HG03039 (cell line): ENCODE measurements around the gene MALT1.
"Not testable (repeated sequence)": the region's sequence is repeated elsewhere in the genome, so short reads cannot be mapped to it uniquely, and the experiment has no call there.

Experiments used
- ATAC-seq: cut with Tn5 transposase; IDR thresholded peaks from one replicate; pipeline ENCODE4 v1.9.1; 2021; ENCODE audit warnings: mild to moderate bottlenecking, moderate library complexity; ENCODE audit not compliant: unreplicated experiment

The MALT1 gene

DNA sequence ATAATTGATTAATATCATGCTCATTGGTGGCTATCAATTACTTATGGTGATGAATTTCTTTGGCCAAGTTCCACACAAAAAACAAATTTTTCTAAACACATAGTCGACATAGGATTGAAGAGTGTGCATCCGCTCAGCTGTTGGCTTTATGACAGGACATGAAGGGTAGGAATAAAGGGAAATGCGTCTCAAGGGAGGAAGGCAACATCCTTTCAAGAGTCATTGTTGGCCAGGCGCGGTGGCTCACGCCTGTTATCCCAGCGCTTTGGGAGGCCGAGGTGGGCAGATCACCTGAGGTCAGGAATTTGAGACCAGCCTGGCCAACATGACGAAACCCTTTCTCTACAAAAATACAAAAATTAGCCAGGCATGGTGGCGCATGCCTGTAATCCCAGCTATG, 20.4 kb upstream of the MALT1 start:
- not testable (repeated sequence) for ATAC-seq

DNA sequence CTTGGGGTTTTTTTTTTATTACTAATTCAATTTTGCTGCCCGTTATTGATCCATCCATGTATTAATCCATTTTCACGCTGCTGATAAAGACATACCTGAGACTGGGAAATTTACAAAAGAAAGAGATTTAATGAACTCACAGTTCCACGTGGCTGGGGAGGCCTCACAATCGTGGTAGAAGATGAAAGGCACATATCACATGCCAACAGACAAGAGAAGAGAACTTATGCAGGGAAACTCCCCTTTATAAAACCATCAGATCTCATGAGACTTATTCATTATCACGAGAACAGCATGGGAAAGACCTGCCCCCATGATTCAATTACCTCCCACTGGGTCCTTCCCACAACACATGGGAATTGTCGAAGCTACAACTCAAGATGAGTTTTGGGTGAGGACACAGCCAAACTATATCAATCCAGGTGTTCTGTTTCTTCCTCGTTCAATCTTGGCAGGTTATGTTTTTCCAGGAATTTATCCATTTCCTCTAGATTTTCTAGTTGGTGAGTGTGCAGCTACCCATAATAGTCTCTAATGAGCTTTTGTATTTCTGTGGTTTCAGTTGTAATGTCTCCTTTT, 18.0 kb upstream of the MALT1 start:
- not testable (repeated sequence) for ATAC-seq

DNA sequence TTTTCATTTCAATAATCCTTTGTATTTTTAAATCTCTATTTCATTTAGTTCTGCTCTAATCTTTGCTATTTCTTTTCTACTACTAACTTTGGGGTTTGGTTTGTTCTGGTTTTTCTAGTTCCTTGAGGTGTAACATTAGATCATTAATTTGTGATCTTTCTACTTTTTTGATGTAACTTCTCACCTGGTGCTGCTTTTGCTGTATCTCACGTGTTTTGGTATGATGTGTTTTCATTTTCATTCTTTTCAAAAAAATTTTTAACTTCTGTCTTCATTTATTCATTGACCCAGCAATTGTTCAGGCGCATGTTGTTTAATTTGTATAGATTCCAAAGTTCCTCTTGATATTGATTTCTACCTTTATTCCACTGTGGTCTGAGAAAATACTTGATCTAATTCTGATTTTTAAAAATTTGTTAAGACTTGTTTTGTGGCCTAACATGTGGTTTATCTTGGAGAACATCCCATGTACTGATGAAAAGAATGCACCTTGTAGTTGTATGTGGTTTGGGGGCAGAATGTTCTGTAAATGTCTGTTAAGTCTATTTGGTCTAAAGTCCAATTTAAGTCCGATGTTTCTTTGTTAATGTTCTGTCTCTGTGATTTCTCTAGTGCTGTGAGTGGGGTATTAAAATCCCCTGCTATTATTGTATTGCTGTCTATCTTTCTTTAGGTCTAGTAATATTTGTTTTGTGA, 17.3 kb upstream of the MALT1 start:
- ATAC-seq, result no peak

DNA sequence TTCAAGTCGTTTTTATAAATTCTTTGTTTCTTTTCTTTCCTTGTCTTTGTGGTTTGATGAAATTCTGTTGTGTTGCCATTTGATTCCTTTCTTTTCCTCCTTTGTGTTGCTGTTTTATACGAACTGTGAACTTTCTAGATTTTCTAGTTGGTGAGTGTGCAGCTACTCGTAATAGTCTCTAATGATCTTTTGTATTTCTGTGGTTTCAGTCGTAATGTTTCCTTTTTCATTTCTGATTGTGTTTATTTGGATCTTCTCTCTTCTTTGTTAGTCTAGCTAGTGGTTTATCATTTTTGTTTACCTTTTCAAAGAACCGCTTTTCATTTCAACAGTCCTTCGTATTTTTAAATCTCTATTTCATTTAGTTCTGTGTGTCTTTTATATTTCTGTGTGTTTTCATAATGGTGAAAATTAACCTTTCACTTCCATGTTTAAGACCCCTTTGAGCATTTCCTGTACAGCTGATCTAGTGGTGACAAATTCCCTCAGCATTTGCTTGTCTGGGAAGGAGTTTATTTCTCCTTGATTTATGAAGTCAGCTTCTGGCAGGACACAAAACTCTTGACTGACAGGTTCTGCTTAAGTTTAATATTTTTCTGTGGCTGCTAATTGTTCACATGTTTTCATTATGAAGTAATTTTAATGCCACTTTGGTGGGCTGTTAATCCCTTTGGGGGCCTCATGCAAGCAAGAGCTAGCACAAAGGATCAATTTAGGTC, 16.2 kb upstream of the MALT1 start:
- no peak for ATAC-seq

DNA sequence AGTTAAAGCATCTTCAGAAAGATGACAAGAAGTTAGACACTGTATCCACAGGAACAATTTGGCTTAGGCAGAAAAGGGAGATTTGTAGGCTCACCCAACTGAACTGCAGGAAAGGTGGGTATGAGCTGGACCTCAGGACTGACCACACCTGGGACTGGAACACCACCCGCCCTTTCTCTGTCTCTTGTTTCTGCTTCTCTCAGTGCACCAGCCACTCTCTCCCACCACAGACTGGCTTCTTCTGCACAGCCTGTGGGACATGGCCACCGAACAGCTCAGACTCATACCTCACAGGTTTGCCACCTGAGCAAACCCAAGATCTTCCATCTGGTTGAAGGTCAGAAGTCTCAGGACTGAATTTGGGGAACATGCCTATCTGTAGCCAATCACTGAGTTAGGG, 14.2 kb upstream of the MALT1 start:
- ATAC-seq, result no peak

DNA sequence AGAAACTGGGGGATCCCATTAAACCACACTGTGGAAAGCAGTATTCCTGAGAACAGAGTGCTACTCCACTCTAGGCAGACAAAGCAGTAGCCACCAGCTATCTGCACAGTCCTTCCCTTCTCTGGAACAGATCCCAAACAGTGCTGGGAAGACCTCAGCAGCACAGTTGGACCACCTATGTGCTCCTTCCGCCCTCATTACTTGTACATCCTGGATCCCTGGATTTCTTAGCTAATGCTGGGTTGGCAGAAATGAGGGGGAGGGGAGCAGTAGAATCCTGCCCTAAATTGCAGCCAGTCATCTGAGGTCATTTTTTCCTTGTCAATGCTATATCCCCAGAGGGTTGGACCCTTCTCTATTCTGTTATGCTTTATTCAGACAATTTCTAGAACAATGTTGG, 13.8 kb upstream of the MALT1 start:
- ATAC-seq, result no peak

DNA sequence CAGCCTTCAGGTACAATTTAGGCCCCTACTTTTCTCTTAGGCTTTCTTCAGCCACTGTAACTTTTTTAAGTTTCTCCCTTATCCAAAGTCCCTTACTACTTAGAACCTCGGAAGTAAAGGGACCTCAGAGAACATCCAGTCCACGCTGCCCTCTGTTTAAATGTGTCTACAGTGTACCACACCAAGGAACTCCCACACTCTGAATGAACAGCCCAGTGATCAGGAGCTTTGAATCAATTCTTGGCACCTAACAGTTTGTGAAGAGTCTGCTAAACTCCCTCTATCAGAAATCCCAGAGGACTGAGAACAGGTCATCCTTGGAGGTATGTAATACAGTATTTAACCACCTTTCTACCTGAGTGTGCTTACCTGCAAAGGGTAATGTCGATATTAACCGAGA, 11.6 kb upstream of the MALT1 start:
- no peak for ATAC-seq

DNA sequence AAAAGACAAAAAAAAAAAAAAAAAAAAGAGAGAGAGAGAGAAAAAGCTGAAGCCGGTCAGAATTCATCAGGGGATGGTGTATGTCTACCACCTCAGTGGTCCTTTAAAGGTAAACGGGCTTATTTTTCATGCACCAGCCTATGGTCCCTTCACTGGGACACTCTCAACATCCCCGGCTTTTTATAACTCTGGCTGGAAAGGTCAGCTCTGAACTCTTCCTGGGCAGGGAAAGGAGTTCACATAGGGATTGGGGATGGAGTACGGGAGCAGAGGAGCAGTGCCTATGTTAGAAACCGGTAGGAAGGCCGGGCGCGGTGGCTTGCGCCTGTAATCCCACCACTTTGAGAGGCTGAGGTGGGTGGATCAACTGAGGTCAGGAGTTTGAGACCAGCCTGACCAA, 10.3 kb upstream of the MALT1 start:
- ATAC-seq, result no peak

DNA sequence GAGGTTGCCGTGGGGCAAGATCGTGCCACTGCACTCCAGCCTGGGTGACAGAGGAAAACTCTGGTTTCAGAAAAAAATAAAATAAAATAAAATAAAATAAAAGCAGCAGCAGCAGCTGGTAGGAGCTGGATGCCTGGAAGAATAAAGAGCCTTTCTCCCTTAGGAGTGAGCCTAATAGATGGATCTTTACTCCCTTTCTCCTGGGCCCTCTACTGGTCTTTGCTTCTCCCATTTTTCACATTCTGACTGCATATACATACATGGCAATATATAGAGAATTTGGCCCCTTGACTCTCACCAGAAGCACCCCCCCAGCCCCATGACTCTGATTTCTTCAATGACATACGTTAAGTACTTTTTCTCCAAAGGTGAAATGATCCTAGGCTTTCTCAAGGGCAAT, 9.8 kb upstream of the MALT1 start:
- ATAC-seq, result no peak

DNA sequence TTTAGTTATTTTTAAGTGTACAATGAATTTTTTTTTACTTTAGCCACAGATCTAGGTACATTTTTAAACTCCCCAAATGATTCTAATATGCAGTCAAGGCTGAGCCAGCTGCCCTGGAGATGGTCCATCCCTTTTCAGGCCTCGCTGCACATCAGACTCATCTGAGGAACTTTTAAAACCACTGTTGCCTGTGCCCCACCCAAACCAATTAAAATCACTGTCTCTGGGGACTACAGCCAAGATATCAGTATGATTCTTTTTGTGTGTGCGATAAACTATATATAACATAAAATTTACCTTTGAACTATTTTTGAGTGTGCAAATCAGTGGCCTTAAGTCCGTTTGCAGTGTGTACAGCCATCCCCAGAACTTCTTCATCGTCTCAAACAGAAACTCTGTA, 9.1 kb upstream of the MALT1 start:
- no peak for ATAC-seq

DNA sequence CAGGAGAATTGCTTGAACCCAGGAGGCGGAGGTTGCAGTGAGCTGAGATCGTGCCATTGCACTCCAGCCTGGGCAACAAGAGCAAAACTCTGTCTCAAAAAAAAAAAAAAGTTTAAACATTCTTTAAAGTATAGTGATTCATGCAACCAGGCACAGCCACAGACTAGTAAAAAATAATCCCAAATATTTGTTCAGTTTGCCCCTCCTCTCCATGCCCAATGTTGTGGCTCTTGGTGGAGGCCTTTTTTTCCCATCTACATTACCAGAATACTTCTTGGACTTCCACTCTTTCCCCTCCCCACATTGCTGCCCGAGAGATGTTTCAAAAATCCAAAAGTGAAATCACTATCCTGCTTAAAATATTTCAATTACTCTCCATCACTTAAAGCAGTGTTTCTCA, 5.1 kb upstream of the MALT1 start:
- ATAC-seq, result no peak

DNA sequence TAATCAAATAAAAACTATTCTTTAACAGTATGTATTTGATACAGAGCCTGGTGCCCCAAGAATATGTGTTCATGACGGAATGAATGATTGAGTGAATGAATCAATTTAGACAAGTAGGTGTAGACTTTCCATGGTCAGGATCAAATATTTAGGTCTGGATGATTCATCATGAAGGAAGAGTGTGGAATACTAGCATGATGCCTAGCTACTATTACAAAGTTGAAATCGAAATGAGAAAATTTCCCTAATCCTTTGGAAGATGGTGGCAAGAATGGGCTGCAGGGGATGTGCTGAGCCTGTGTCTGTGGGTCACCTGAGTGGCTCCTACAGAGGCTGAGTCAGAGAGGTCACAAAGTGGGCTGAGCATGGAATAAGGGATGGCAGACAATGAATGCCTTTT, 3.1 kb upstream of the MALT1 start:
- no peak for ATAC-seq

DNA sequence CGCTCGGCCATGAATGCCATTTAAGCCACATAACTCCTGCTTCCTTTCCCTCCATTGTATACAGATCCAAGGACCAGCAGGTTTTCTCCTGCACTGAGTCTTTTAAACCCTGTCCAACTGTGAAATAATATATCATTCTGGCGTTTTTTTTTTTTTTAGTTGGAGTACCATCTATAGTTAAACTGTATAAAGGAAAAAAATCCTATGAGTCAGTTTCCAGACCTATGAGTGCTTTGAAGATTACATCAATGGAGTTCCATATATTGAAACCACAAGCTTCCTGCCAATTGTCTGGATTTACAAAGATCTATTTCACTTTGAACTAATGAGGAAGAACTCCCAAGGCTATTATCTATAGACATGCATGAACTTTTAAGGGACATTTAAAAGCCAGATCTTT, 2.4 kb upstream of the MALT1 start:
- ATAC-seq, result no peak

DNA sequence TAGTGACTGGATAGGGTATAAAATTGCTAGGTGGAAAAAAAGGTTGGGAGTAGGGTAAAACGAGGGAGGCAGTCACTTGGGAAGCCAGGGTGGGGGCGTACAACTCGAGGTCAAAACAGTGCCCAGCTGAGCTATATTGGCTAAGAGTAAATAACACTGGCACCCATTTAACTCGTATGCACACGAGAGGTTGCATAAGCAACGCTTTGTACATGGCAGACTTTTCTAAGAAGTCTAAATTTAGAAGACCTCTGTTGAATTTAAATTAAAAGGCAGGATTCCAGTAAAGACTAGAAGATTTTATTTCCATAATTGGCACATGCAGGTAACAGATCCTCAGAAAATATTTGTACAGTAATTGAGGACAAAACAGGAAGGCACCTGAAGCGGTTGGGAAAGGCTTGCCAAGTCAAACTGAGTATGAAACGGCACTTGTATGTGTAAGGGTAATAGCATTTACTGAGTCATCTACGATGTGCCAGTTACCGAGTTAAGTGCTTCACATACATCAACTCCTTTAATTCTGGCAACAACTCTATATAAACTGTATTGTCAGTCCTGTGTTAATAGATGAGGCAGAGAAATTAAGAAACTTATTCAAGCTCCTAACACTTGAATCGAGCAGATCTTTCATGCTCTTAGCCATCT, 1.4 kb upstream of the MALT1 start:
- no peak for ATAC-seq

DNA sequence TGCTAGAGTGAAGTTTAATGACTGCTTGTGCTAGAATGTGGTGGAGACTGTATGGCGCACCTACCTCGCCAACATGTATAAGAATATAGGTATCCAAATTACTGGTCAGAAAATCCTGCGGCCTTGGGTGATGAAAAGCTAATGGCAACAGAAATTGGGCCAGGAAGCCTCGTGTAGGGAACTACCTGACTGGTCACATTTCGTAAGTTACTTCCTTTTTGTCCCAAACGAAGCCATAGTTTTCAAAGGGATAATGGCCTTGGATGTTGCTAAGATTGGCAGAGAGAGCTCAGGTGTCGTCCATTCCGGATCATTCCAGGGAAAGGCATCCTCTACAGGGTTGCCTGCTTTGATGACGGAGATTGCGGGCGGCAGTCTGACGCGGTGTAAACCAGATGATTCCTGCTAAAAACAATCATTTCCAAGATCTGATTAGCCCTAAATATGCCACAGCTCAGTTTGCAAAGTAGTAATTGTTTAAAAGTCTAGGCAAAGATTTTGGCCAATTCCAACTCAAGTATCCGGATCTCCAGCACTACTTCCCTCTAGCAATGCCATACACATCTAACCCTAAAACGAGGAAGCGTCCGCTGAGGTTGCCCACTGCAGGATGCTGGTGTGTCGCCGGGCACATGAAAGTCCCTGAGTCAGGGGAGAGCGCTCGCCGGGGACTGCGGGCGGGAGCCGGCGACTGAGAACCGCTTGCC, 708 bp upstream of the MALT1 start:
- ATAC-seq, result no peak

DNA sequence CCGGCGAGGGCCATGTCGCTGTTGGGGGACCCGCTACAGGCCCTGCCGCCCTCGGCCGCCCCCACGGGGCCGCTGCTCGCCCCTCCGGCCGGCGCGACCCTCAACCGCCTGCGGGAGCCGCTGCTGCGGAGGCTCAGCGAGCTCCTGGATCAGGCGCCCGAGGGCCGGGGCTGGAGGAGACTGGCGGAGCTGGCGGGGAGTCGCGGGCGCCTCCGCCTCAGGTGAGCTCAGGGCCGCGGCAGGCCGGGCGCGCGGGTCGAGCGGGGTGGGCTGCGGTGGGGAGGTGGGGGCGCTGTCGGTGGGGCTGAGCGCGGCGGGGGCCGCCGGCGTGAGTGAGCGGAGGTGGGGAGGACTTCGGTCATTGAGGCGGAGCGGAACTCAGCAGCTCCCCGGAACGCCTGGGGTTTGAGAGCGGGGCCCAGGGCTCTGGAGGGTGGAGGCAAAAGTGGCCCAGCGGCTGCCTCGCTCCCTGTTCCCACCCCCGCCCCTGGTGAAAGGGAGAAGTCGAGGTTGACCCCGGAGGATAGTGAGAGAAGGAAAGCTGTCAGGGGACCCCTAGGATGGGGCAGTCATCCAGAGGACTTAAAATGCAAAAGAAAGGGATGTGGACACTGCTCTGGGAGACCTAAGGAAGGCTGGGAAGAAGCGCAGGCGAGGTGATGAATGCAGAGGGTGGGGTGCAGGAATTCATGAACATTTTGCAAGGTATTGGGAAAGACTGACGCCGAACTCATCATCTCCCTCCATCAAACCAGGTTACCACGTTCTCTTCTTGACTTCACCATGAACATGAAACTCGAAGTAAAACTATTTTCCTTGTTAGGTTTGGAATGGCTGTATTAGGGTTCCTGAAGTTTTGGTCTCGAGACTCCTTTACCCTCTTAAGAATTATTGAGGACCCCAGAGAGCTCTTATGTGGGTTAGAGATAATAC, 633 bp downstream of the MALT1 start:
- ATAC-seq, result peak; percentile 25

DNA sequence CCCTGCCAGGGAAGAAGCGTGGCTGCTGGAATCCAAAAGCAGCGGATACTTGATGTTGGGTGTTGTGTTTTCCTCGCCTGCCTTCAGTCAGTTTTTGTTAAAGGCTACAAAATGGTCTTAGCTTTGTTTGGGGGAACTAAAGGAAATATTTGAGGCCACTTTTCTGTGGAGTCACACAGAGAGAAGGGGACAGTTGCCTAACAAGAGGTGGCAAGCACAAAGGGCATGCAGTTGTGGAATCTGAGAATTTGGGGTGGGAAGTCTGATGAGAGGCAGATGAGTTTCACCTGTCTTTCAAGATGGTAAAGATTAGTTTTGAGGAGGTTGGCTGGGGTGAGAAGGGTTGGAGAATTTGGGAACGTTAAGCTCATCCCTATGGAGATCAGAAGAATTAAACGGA, 2.9 kb downstream of the MALT1 start:
- no peak for ATAC-seq

DNA sequence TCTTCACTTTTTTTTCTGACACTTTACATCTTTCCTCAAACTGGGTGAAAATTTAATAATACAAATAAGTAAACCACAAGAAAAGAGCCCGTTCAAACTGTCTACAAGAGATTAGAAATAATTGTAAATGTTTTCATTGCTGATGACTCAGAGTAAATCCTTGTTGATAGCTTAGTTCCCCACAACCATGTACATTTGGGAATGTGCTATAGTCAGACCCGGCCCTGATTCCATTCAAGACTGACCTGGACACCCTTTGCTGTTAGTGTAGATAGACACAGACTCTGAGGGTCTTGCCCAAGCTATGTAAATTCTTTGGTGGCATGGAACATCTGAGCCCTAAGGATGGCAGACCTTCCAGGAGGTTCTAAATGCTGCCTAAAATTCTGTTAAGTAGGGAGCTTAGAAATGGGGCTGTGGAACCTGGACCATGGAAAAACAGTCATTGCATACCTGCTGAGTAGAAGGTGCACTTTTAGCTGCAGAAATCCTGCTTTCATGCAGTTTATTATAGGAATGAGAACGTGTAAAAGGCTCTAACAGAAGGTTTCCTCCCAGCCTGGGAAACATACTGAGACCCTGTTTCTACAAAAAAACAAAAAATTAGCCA, 3.7 kb downstream of the MALT1 start:
- no peak for ATAC-seq

DNA sequence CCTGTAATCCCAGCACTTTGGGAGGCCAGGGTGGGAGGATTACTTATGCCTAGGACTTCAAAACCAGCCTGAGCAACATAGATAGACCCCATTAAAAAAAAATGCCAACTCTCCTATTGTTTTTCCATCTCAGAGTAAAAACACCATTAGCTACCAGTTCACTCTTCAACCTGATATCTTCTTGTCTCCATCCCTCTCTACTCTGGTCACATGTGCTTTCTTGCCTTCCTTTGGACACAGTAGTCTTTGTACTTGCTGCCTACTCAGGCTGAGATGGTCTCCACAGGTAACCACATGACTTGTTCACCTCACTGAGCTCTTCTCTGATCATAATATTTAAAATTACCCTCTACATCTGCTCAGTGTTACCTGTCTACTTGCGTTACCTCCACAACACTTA, 5.0 kb downstream of the MALT1 start:
- ATAC-seq, result no peak
